ENCODE data around the gene RPL7L1.

RPL7L1 gene

DNA sequence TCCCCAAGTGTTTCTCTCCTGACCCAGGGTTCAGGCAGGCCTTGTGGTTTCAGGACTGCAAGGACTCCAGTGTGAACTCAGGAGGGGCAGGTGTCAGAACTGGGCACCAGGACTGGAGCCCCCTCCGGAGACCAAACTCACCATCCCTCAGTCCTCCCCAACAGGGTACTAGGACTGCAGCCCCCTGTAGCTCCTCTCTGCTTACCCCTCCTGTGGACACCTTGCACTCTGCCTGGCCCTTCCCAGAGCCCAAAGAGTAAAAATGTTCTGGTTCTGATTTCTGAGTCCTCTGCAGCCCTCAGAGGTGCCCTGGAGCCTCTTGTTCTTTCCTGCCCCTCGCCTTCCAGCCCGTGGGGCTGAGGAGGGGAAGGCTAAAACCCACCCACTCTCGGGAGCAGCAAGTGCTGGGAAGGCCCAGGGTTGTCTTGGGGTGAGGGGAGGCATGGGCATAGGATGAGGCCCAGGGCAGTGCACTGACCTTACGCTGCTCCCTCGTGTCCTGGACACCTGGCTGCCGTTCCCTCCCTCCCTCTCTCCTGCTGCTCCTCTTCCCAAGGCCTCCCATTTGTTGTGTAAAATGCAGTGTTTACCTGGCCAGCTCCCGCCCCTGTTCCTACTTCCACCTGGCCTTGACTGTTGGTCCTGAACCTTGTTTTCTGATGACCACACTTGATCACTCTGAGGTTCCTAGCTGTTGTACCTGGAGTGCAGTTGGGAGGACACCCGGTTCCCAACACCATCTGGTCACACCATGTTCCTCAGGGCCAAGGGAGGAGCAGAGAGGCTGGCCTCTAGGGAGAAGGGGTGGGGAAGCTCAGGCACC is 59.8 kb downstream of the RPL7L1 start:
- no peak for DNase-seq (ENCODE audit: low read depth)
- no peak overlapping the region for H3K4me3 ChIP-seq (replicated peaks; ENCODE audit: low read depth, low read length)
- TF ChIP-seq CTCF (IDR thresholded peaks at IDR 0.05; ENCODE audit: low read length, missing control alignments) = no peak

All from fibroblast of pulmonary artery (primary cell).